ENCODE results near the gene ARHGAP22.

Gene ARHGAP22

DNA sequence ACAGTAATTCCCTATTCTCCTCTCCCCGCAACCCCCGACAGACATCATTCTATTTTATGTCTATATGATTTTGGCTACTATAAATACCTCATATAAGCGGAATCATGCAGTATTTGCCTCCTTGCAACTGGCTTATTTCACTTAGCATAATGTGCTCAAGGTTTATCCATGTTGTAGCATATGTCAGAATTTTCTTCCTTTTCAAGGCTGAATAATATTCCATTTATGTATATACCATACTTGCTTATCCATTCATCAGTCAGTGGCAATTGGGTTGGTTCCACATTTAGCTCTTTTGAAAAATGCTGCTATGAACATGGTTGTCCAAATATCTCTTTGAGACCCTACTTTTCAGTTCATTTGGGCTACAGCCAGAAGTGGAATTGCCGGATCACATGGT, 191.9 kb downstream of the ARHGAP22 start:
- no peak for DNase-seq

DNA sequence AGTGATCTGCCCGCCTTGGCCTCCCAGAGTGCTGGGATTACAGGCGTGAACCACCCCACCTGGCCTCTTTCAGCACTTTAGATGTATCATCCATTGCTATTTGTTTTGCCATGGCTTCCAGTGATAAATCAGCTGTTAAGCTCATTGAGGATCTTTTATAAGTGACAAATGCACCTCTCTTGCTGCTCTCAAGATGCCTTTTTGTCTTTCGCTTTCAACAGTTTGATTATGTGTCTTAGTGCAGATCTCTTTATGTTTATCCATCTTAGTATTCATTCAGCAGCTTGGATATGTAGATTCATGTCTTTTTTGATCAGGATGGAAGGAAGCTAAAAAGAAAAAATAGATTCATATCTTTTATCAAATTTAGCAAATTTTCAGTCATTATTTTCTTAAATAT, 192.8 kb downstream of the ARHGAP22 start:
- no peak for DNase-seq

DNA sequence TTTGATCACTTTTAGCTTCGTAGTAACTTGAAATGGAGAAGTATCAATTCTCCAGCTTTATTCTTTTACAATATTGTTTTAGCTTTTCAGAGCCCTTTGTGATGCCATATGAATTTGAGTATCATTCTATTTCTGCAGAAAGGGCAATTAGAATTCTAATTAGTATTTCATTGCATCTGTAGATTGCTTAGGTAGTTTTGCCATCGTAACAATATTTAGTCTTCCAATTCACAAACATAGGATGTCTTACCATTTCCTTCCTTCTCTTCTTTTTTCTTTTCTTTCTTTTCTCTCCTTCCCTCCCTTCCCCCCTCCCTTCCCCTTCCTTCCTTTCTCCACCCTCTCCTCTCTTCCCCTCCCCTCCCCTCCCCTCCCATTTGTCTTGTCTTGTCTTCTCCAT, 193.4 kb downstream of the ARHGAP22 start:
- DNase-seq = no peak

DNA sequence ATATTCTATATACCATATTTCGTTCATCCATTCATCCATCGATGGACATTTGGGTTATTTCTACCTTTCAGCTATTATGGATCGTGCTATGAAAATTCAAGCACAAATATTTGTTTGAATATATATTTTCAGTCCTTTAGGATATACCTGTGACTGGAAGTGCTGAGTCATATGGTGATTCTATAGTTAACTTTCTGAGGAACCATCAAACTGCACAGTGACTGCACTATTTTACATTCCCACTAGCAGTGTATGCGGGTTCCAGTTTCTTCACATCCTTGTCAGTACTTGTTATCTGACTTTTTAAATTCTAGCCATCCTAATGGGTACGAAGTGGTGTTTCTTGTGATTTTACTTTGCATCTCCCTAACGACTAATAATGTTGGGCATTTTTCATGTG, 194.4 kb downstream of the ARHGAP22 start:
- no peak for DNase-seq

DNA sequence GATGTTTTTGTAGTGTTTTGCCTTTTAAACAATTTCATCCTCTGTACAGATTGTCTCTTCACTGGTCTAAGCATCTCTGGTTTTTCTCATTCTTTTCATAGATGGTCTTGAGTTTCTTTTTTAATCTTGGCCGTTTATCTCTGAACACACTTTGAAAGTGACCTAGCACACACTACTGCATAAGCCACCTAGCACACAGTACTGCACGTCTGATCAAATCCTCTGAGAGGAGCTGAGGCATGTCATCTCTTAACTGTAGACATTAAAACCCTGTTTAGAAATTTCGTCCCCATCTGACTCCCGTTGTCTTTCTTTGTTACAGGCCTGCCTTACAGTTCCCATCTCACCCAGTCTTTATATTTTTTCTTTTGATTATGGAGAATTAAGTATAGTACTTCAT, 198.2 kb downstream of the ARHGAP22 start:
- DNase-seq = no peak

DNA sequence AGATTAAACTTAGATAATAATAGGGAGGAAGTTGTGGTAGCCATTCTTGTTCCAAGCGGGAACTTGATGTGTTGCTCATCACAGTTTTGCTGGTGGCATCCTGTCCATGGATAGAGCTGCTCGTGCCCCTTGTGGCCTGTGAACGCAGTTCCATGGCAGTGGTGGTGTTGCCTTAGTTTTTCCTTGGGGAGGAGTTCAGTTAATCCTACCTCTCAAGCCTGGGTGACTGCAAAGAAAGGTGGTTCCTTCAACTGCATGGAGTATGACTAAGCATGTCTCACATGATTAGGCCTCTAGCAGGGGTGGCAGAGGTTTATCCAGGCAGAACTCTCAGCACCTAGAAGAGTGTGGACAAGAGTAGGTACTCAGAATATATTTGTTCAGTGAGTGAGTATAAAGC, 198.7 kb downstream of the ARHGAP22 start:
- DNase-seq = no peak

DNA sequence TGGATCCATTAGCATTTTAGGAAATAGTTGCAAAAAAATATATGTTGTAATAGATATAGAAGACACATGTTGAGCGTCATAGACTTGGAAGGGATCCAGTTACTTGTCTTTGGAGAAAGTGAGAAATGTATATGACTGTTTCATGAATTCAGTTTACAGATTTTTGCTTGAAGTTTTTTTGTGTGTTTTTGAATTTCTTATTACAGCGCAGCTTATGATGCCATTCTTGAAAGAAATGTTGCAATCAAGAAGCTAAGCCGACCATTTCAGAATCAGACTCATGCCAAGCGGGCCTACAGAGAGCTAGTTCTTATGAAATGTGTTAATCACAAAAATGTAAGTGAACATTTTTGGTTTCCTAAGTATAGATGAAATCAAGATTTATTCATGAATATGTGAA, 200.2 kb downstream of the ARHGAP22 start:
- no peak for DNase-seq

DNA sequence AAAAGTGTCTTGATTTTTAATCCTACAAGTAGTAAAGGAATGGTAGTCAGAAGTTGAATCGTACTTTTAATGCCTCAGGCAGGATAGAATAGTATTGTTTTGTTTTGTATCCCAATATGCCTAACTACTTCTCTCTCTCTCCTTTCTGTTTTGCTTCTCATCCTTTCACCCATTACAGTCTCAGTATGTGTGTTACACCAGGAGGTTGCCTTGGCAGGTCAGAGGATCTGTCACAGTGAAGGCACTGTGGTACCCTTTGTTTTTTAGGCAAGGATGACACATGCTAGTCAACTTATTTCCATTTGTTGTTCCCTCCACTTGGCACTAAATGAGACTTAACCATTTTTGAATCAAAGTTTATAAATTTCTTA, 204.0 kb downstream of the ARHGAP22 start:
- DNase-seq = no peak

DNA sequence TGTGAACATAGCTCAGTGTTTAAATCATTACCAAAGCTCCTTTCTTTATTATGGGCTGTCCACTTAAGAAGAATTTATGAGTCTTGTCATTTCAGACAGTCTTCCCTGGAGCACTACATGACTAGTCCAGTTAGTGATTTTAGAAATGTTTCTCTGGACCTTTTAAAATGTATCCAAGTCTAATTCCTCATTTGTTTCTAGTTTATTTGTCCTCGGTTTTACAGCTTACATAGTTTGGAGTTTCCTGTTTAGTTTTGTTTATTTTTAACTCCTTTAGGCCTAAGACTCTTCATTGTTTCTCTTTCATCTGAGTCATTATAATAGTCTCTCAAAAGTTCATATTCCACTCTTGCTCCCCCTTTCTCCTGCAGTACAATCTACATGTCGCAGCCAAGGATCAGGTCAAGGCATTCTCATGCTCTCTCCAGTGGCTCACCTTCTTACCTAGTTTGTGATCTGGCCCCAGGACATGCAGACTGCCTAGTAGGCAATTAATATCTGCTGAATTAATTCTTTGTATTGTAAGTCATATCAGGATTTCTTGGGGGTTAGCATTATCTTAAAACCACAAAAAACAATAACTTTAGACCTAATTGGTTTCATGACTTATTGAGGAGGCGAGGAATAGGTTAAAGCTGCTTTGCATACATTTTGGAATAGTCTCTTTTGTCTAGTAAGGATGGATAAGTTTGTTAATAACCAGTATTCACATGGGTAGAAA, 204.6 kb downstream of the ARHGAP22 start:
- DNase-seq = no peak

DNA sequence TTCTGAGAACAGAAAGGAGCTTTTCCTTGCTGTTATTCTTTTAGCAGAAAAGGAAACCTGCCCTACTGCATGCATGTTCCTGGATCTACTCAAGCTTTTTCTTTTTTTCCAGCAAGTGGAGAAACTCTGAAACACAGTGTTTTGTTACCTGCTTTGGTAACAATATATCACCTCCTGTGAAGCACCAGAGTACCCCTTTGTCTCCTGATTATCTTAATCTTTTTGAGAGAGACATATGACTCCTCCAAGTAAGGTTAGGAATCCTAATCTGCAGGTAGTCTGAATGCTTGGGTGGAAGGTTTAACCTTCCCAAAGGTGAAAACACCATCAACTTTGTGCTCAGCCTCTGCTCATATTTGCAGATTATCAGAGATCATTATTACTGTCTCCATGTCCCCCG, 205.3 kb downstream of the ARHGAP22 start:
- DNase-seq = no peak

DNA sequence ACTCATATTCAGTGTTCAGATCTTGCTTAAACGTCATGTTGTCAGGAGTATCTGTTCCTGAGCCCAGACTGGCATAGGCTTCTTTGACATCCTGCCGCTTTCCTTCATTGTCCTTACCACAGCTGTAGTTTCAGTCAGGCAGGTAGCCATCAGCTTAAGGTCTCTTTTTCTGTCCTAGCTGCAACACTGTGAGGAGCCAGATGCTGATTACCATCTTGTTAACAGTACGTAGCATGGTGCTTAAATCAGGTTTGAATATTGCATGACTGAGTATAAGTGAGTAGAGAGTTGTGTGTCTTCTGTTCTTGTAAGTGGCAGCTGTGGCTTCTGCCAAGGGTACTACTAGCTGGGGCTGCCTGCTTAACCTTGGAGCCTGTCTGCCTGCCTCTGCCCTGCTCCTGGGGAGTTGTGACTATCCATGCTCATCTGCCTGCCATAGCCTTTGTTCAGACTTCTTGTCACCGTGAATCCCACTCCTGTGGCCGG, 205.8 kb downstream of the ARHGAP22 start:
- DNase-seq = no peak

DNA sequence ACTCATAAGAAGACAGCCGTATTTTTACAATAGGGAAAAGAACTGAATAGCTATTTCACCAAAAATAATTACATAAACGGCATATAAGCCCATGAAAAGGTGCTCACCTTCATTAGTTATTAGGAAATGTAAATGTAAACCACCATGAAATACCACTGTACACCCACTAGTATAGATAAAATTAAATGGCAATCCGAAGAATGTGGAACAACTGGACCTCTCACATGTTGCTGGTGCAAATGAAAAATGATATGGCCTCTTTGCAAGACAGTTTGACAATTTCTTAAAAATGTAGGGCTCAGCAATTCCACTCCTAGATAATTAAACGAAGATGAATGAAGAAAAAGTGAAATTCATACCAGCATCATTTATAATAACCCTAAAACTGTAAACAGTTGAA, 206.6 kb downstream of the ARHGAP22 start:
- no peak for DNase-seq

Data from CD4-positive, alpha-beta T cell treated with Interleukin-17A for 4 hours (primary cell).